GM21576 (cell line): ENCODE data around the gene AGRN.
"Not testable (repeated sequence)": the region's sequence is repeated elsewhere in the genome, so short reads cannot be mapped to it uniquely, and the experiment has no call there.

Source experiments
- ATAC-seq: cut with Tn5 transposase; IDR thresholded peaks from one replicate; pipeline ENCODE4 v1.9.1; 2021; ENCODE audit warnings: mild to moderate bottlenecking, moderate library complexity; ENCODE audit not compliant: unreplicated experiment

Gene AGRN

DNA sequence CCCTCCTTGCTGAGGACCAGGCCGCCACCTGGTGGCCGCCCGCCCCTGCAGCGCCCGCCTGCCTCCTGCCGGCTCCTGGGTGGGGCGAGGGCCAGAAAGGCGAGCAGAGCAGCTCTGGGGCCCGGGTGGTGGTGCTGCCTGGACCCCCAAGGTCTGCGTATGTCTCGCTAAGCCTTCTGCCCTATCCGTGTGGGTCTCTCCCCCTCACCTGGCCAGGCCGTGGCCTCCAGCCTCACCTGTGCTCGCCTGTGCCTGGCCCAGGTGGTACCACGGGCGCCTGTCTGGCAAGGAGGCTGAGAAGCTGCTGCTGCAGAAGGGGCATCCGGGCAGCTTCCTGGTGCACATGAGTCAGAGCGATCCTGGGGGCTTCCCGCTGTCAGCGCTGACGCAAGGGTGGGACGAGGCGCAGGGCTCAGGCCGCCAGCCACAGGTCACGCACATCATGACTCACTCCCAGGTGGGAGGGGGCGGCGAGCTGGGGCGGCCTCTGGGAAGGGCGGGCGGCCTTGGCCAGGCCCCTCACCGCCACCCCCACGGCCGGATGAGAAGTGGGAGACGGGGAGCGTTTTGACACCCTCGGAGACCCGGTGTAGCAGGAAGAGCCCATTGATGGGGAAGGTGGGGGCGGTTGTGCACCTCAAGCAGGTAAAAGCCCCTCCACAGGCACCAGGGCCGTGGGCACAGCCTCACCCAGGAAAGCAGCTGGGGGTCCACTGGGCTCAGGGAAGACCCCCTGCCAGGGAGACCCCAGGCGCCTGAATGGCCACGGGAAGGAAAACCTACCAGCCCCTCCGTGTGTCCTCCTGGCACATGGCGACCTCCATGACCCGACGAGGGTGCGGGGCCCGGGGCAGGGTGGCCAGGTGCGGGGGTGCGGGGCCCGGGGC, 44.3 kb downstream of the AGRN start:
- ATAC-seq = peak; percentile 51

DNA sequence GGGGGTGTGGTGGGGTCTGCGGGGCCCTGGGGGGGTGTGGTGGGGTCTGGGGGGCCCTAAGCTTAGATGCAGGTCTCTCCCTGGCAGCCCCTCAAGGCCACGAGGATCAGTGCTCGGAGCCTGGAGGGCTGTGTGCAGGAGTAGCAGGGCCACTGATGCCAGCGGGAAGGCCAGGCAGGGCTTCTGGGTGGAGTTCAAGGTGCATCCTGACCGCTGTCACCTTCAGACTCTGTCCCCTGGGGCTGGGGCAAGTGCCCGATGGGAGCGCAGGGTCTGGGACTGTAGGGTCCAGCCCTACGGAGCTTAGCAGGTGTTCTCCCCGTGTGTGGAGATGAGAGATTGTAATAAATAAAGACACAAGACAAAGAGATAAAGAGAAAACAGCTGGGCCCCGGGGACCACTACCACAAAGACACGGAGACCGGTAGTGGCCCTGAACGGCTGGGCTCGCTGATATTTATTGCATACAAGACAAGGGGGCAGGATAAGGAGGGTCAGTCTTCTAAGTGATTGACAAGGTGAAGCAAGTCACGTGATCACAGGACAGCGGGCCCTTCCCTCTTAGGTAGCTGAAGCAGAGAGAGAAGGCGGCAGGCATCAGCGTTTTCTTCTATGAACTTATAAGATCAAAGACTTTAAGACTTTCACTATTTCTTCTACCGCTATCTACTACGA, 45.5 kb downstream of the AGRN start:
- no peak for ATAC-seq

DNA sequence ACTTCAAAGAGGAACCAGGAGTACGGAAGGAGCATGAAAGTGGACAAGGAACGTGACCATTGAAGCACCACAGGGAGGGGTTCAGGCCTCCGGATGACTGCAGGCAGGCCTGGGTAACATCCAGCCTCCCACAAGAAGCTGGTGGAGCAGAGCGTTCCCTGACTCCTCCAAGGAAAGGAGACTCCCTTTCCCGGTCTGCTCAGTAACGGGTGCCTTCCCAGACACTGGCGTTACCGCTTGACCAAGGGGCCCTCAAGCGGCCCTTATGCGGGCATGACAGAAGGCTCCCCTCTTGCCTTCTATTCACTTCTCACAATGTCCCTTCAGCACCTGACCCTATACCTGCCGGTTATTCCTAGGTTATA, 46.0 kb downstream of the AGRN start:
- not testable (repeated sequence) for ATAC-seq

- no peak for ATAC-seq
These were observed 46.7 kb downstream of the AGRN start for GRCh38 chr1:1066403-1067283.

DNA sequence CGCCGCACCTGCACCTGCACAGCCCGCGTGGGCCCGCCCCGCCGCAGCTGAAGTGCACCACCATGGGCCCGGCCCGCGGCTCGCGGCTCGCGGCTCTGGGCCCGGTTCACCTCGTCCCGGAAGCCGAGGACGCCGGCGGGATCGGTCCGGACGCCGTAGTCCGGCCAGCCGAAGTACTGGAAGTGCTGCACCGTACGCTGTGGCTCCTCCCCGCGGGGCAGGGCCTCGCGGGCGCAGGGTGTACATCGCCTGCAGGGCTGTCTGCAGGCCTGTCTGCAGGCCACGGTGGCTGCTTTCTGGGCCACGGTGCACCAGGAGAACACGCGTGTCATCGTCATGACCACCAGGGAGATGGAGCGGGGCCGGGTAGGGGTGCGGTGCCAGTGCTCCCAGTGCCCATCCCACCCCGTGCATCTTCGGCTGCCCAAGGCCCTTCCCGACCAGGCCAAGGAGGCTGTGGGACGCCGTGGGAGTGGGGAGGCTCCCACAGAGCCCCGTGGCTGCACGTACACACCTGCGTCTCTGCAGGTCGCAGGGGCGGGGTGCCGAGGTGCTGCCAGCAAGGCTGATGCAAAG, 47.5 kb downstream of the AGRN start:
- ATAC-seq = no peak

- ATAC-seq = no peak
These were observed 48.1 kb downstream of the AGRN start for GRCh38 chr1:1067860-1068516.

DNA sequence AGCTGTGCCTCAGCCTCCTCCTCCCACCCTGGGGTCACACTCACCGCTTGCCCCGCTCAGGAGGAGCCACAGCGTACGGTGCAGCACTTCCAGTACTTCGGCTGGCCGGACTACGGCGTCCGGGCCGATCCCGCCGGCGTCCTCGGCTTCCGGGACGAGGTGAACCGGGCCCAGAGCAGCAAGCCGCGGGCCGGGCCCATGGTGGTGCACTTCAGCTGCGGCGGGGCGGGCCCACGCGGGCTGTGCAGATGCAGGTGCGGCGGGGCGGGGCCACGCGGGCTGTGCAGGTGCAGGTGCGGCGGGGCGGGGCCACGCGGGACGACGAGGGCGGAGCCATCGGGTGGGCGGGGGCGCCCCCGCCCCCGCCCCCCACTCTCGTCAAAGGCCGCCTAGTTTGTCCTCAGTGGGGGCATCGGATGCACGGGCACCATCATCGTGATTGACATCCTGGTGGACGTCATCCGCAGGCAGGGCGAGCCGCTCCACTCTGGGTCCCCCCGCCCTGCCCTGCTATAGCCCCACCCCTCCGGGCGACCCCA, 48.7 kb downstream of the AGRN start:
- ATAC-seq = no peak

DNA sequence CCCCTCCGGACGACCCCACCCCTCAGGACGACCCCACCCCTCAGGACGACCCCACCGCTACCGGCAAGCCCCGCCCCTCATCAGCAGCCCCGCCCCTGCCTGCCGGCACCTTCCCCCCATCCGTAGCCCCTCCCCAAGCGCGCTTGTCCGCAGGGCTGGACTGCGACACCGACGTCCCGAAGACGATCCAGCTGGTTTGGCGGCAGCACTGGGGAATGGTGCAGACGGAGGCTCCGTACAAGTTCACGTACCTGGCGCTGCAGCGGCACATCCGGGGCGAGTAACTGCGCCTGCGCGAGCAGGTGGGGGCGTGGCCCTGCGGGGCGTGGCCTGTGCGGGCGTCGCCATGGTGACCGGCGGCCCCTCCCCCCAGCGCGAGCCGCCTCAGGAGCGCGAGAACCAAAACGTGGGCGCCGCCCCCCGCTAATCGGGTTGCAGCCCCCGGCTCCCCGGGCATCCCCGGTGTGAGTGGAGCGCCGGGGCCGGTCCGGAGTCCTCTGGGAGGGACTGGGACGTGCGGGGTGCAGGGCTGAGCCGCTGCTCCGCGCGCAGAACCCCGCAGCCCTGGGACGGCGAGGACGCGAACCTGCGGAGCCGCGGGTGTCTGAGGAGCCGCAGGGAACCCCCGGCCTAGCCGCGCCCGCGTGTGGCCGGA, 49.3 kb downstream of the AGRN start:
- peak; percentile 38 for ATAC-seq

- no peak for ATAC-seq
These were observed 50.1 kb downstream of the AGRN start for GRCh38 chr1:1069711-1070676.

- ATAC-seq = no peak
These were observed 51.8 kb downstream of the AGRN start for GRCh38 chr1:1071486-1072298.

- ATAC-seq = no peak
These were observed 52.5 kb downstream of the AGRN start for GRCh38 chr1:1072299-1072848.

- no peak for ATAC-seq
These were observed 53.2 kb downstream of the AGRN start for GRCh38 chr1:1072849-1073742.

- no peak for ATAC-seq
These were observed 54.0 kb downstream of the AGRN start, which contains the start of gene RNF223 for GRCh38 chr1:1073743-1074587. TSS of gene RNF223 (minus strand) at chr1:1074306. CDS start at chr1:1072566, 1,740 bp downstream.

DNA sequence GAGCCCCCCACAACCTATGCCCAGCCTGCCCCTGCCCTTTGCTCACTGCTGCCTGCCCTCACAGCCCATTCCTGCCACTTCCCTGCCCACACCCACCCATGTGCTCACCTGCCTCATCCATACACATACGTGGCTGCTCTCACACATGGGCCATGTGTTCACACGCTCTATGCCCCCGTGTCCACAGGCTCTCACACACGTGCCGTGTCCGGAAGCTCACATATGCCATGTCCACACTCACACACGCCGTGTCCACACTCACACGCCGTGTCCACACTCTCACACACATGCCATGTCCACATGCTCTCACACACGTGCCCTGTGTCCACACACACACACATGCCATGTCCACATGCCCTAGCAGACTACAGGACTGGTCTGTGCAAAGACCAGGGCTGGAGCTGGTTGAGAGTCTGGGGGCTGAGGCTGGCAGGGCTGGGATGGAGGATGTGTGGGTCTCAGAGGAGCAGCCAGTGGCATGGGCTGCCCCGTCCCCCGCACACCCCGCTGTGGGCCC, 54.8 kb downstream of the AGRN start:
- no peak for ATAC-seq
